Measurements from ENCODE around the gene HPGD.

HPGD gene

GRCh38 chr4:174522183-174523024 lies at the start of gene HPGD:
Gene HPGD (minus strand): TSS chr4:174522488. CDS start chr4:174522451, 37 bp downstream.
- Histone ChIP-seq H3K27me3 (ENCODE audit: control insufficient read depth in 1 of 2, insufficient read depth in 2 of 2, low read length in 2 of 2) (no peaks in the 10 kb centered on the region), H3K4me1 (ENCODE audit: control insufficient read depth in 1 of 2, insufficient read depth in 2 of 2, low read length in 2 of 2) (peaks cover 12 to 15% of the 10 kb centered on the region in 2 donors), H3K4me3 (ENCODE audit: low read depth in 1 of 2, low read length in 2 of 2) (peak within 1 kb of the TSS; percentile 63 to 87), H3K36me3 (ENCODE audit: control insufficient read depth in 1 of 2, insufficient read depth in 2 of 2, low read length in 2 of 2) (no peaks in the 10 kb centered on the region), H3K9me3 (ENCODE audit: control insufficient read depth in 1 of 2, low read length in 2 of 2) (no peaks in the 10 kb centered on the region), H3K9ac (ENCODE audit: low read depth in 1 of 2, low read length in 2 of 2) (peak within 1 kb of the TSS; percentile 77 to 80), H3K27ac (ENCODE audit: low read depth, low read length) (peak within 1 kb of the TSS; percentile 87)

GRCh38 chr4:174564529-174564928 lies 42.2 kb upstream of the HPGD start:
- H3K27ac ChIP-seq (ENCODE audit: low read depth, low read length), result no peak overlapping the region
- no peak overlapping the region for H3K4me3 ChIP-seq (ENCODE audit: low read depth in 1 of 2, low read length in 2 of 2)
- H3K27me3 ChIP-seq (ENCODE audit: control insufficient read depth in 1 of 2, insufficient read depth in 2 of 2, low read length in 2 of 2), result no peaks in the 10 kb centered on the region
- H3K4me1 ChIP-seq (ENCODE audit: control insufficient read depth in 1 of 2, insufficient read depth in 2 of 2, low read length in 2 of 2), result peaks cover 0 to 4% of the 10 kb centered on the region in 2 donors
- H3K36me3 ChIP-seq (ENCODE audit: control insufficient read depth in 1 of 2, insufficient read depth in 2 of 2, low read length in 2 of 2), result no peaks in the 10 kb centered on the region
- H3K9me3 ChIP-seq (ENCODE audit: control insufficient read depth in 1 of 2, low read length in 2 of 2), result no peaks in the 10 kb centered on the region
- no peak overlapping the region for H3K9ac ChIP-seq (ENCODE audit: low read depth in 1 of 2, low read length in 2 of 2)

GRCh38 chr4:174563399-174563798 lies 41.1 kb upstream of the HPGD start:
- Histone ChIP-seq H3K4me1 (ENCODE audit: control insufficient read depth in 1 of 2, insufficient read depth in 2 of 2, low read length in 2 of 2) (peaks cover 0 to 4% of the 10 kb centered on the region in 2 donors), H3K36me3 (ENCODE audit: control insufficient read depth in 1 of 2, insufficient read depth in 2 of 2, low read length in 2 of 2) (no peaks in the 10 kb centered on the region), H3K9me3 (ENCODE audit: control insufficient read depth in 1 of 2, low read length in 2 of 2) (no peaks in the 10 kb centered on the region), H3K27me3 (ENCODE audit: control insufficient read depth in 1 of 2, insufficient read depth in 2 of 2, low read length in 2 of 2) (no peaks in the 10 kb centered on the region), H3K4me3 (ENCODE audit: low read depth in 1 of 2, low read length in 2 of 2) (no peak overlapping the region), H3K27ac (ENCODE audit: low read depth, low read length) (no peak overlapping the region), H3K9ac (ENCODE audit: low read depth in 1 of 2, low read length in 2 of 2) (no peak overlapping the region)

GRCh38 chr4:174561560-174561959 lies 39.3 kb upstream of the HPGD start:
- Histone ChIP-seq H3K4me1 (ENCODE audit: control insufficient read depth in 1 of 2, insufficient read depth in 2 of 2, low read length in 2 of 2) (peaks cover 0 to 5% of the 10 kb centered on the region in 2 donors), H3K36me3 (ENCODE audit: control insufficient read depth in 1 of 2, insufficient read depth in 2 of 2, low read length in 2 of 2) (no peaks in the 10 kb centered on the region), H3K27me3 (ENCODE audit: control insufficient read depth in 1 of 2, insufficient read depth in 2 of 2, low read length in 2 of 2) (no peaks in the 10 kb centered on the region), H3K9ac (ENCODE audit: low read depth in 1 of 2, low read length in 2 of 2) (no peak overlapping the region), H3K27ac (ENCODE audit: low read depth, low read length) (no peak overlapping the region), H3K4me3 (ENCODE audit: low read depth in 1 of 2, low read length in 2 of 2) (no peak overlapping the region), H3K9me3 (ENCODE audit: control insufficient read depth in 1 of 2, low read length in 2 of 2) (no peaks in the 10 kb centered on the region)

GRCh38 chr4:174559894-174560293 lies 37.6 kb upstream of the HPGD start:
- Histone ChIP-seq H3K4me1 (ENCODE audit: control insufficient read depth in 1 of 2, insufficient read depth in 2 of 2, low read length in 2 of 2) (peaks cover 5 to 14% of the 10 kb centered on the region in 2 donors), H3K27me3 (ENCODE audit: control insufficient read depth in 1 of 2, insufficient read depth in 2 of 2, low read length in 2 of 2) (no peaks in the 10 kb centered on the region), H3K4me3 (ENCODE audit: low read depth in 1 of 2, low read length in 2 of 2) (no peak overlapping the region), H3K36me3 (ENCODE audit: control insufficient read depth in 1 of 2, insufficient read depth in 2 of 2, low read length in 2 of 2) (no peaks in the 10 kb centered on the region), H3K27ac (ENCODE audit: low read depth, low read length) (no peak overlapping the region), H3K9ac (ENCODE audit: low read depth in 1 of 2, low read length in 2 of 2) (no peak overlapping the region), H3K9me3 (ENCODE audit: control insufficient read depth in 1 of 2, low read length in 2 of 2) (no peaks in the 10 kb centered on the region)

GRCh38 chr4:174555789-174556630 lies 33.7 kb upstream of the HPGD start:
- no peak overlapping the region for H3K9ac ChIP-seq (ENCODE audit: low read depth in 1 of 2, low read length in 2 of 2)
- no peak overlapping the region for H3K27ac ChIP-seq (ENCODE audit: low read depth, low read length)
- no peaks in the 10 kb centered on the region for H3K27me3 ChIP-seq (ENCODE audit: control insufficient read depth in 1 of 2, insufficient read depth in 2 of 2, low read length in 2 of 2)
- no peak overlapping the region for H3K4me3 ChIP-seq (ENCODE audit: low read depth in 1 of 2, low read length in 2 of 2)
- H3K4me1 ChIP-seq (ENCODE audit: control insufficient read depth in 1 of 2, insufficient read depth in 2 of 2, low read length in 2 of 2), result peaks cover 5 to 11% of the 10 kb centered on the region in 2 donors
- no peaks in the 10 kb centered on the region for H3K9me3 ChIP-seq (ENCODE audit: control insufficient read depth in 1 of 2, low read length in 2 of 2)
- no peaks in the 10 kb centered on the region for H3K36me3 ChIP-seq (ENCODE audit: control insufficient read depth in 1 of 2, insufficient read depth in 2 of 2, low read length in 2 of 2)

GRCh38 chr4:174554231-174554728 lies 32.0 kb upstream of the HPGD start:
- Histone ChIP-seq H3K27ac (ENCODE audit: low read depth, low read length) (no peak overlapping the region), H3K27me3 (ENCODE audit: control insufficient read depth in 1 of 2, insufficient read depth in 2 of 2, low read length in 2 of 2) (no peaks in the 10 kb centered on the region), H3K9me3 (ENCODE audit: control insufficient read depth in 1 of 2, low read length in 2 of 2) (no peaks in the 10 kb centered on the region), H3K4me1 (ENCODE audit: control insufficient read depth in 1 of 2, insufficient read depth in 2 of 2, low read length in 2 of 2) (peaks cover 8 to 11% of the 10 kb centered on the region in 2 donors), H3K4me3 (ENCODE audit: low read depth in 1 of 2, low read length in 2 of 2) (no peak overlapping the region), H3K9ac (ENCODE audit: low read depth in 1 of 2, low read length in 2 of 2) (no peak overlapping the region), H3K36me3 (ENCODE audit: control insufficient read depth in 1 of 2, insufficient read depth in 2 of 2, low read length in 2 of 2) (no peaks in the 10 kb centered on the region)

GRCh38 chr4:174553828-174554227 lies 31.5 kb upstream of the HPGD start:
- Histone ChIP-seq H3K36me3 (ENCODE audit: control insufficient read depth in 1 of 2, insufficient read depth in 2 of 2, low read length in 2 of 2) (no peaks in the 10 kb centered on the region), H3K4me1 (ENCODE audit: control insufficient read depth in 1 of 2, insufficient read depth in 2 of 2, low read length in 2 of 2) (peaks cover 8 to 11% of the 10 kb centered on the region in 2 donors), H3K4me3 (ENCODE audit: low read depth in 1 of 2, low read length in 2 of 2) (no peak overlapping the region), H3K27me3 (ENCODE audit: control insufficient read depth in 1 of 2, insufficient read depth in 2 of 2, low read length in 2 of 2) (no peaks in the 10 kb centered on the region), H3K9me3 (ENCODE audit: control insufficient read depth in 1 of 2, low read length in 2 of 2) (no peaks in the 10 kb centered on the region), H3K27ac (ENCODE audit: low read depth, low read length) (no peak overlapping the region), H3K9ac (ENCODE audit: low read depth in 1 of 2, low read length in 2 of 2) (no peak overlapping the region)

- Histone ChIP-seq H3K27ac (ENCODE audit: low read depth, low read length) (no peak overlapping the region), H3K9me3 (ENCODE audit: control insufficient read depth in 1 of 2, low read length in 2 of 2) (no peaks in the 10 kb centered on the region), H3K9ac (ENCODE audit: low read depth in 1 of 2, low read length in 2 of 2) (no peak overlapping the region), H3K4me3 (ENCODE audit: low read depth in 1 of 2, low read length in 2 of 2) (no peak overlapping the region), H3K27me3 (ENCODE audit: control insufficient read depth in 1 of 2, insufficient read depth in 2 of 2, low read length in 2 of 2) (no peaks in the 10 kb centered on the region), H3K36me3 (ENCODE audit: control insufficient read depth in 1 of 2, insufficient read depth in 2 of 2, low read length in 2 of 2) (no peaks in the 10 kb centered on the region), H3K4me1 (ENCODE audit: control insufficient read depth in 1 of 2, insufficient read depth in 2 of 2, low read length in 2 of 2) (peaks cover 8 to 11% of the 10 kb centered on the region in 2 donors)
These were observed 30.7 kb upstream of the HPGD start for GRCh38 chr4:174553031-174553430.

GRCh38 chr4:174550541-174550940 lies 28.3 kb upstream of the HPGD start:
- H3K9ac ChIP-seq (ENCODE audit: low read depth in 1 of 2, low read length in 2 of 2), result no peak overlapping the region
- H3K4me3 ChIP-seq (ENCODE audit: low read depth in 1 of 2, low read length in 2 of 2), result no peak overlapping the region
- no peaks in the 10 kb centered on the region for H3K36me3 ChIP-seq (ENCODE audit: control insufficient read depth in 1 of 2, insufficient read depth in 2 of 2, low read length in 2 of 2)
- H3K4me1 ChIP-seq (ENCODE audit: control insufficient read depth in 1 of 2, insufficient read depth in 2 of 2, low read length in 2 of 2), result peaks cover 3% of the 10 kb centered on the region in 2 donors
- H3K9me3 ChIP-seq (ENCODE audit: control insufficient read depth in 1 of 2, low read length in 2 of 2), result peaks cover 0 to 6% of the 10 kb centered on the region in 2 donors
- H3K27me3 ChIP-seq (ENCODE audit: control insufficient read depth in 1 of 2, insufficient read depth in 2 of 2, low read length in 2 of 2), result no peaks in the 10 kb centered on the region
- no peak overlapping the region for H3K27ac ChIP-seq (ENCODE audit: low read depth, low read length)

Measured in duodenal mucosa (tissue), 2 donors.